NCI-H1436 treated with DMSO at 0.1 percent for 48 hours (cell line): ENCODE measurements around the gene HNRNPL.
"Not testable (repeated sequence)": the region's sequence is repeated elsewhere in the genome, so short reads cannot be mapped to it uniquely, and the experiment has no call there.

ENCODE experiments used
- DNase-seq: peaks from one replicate; lab custom pipeline; 2025; lab: John Stamatoyannopoulos, UW

HNRNPL gene

DNA sequence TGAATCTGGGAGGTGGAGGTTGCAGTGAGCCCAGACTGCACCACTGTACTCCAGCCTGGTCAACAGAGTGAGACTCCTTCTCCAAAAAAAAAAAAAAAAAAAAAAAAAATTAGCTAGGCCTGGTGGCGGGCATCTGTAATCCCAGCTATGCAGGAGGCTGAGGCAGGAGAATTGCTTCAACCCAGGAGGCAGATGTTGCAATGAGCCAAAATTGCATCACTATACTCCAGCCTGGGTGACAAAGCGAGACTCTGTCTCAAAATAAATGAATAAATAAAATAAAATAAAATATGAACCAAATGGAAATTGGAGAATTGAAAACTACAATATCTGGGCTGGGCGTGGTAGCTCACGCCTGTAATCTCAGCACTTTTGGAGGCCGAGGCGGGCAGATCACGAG lies 20.6 kb downstream of the HNRNPL start:
- not testable (repeated sequence) for DNase-seq

DNA sequence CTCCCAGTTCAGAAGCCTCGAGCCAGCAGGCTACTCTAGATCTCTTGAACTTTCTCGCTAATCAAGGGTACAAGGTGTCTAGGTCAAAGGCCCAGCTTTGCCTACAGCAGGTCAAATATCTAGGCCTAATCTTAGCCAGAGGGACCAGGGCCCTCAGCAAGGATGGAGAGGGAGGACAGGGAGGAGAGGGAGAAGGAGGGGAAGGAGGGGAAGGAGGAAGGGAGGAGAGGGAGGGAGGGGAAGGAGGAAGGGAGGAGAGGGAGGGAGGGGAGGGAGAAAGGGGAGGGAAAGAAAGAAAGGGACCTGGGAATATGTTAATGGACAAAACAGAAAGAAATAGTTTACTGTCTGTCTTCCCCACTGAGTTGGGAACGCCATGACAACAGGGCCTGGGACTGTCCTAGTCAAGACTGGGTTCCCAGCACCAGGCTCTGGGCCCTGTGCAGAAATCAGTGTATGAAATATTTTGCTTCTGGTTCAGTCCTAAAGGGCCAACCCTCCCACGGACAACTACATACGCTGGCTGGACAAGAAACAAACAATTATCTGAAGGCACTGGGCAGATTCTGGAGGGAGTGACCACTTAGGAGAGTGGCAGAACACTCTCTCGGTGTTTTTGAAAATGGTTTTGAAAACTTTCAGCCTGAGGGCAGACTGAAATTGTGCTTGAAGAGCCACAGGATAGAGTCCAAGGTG lies 22.8 kb downstream of the HNRNPL start:
- no peak for DNase-seq

DNA sequence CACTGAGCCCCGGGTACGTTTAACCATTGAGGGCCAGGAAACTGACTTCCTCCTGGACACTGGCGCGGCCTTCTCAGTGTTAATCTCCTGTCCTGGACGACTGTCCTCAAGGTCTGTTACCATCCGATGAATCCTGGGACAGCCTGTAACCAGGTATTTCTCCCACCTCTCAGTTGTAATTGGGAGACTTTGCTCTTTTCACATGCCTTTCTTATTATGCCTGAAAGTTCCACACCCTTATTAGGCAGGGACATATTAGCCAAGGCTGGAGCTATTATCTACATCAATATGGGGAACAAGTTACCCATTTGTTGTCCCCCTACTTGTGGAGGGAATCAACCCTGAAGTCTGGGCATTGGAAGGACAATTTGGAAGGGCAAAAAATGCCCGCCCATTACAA lies 23.9 kb downstream of the HNRNPL start:
- DNase-seq, result not testable (repeated sequence)

DNA sequence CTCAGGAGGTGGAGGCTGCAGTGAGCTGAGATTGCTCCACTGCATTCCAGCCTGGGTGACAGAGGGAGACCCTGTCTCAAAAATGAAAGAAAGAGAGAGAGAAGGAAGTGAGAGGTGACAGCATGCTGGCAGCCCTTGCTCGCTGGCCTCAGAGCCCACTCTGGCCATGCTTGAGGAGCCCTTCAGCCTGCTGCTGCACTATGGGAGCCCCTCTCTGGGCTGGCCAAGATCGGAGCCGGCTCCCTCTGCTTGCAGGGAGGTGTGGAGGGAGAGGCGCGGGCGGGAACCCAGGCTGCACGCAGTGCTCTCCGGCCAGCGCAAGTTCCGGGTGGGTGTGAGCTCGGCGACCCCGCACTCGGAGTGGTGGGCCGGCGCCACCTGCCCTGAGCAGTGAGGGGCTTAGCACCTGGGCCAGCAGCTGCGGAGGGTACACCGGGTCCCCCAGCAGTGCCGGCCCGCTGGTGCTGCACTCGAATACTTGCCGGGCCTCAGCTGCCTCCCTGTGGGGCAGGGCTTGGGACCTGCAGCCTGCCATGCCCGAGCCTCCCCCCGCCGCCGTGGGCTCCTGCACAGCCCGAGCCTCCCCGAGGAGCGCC lies 28.5 kb downstream of the HNRNPL start:
- not testable (repeated sequence) for DNase-seq

DNA sequence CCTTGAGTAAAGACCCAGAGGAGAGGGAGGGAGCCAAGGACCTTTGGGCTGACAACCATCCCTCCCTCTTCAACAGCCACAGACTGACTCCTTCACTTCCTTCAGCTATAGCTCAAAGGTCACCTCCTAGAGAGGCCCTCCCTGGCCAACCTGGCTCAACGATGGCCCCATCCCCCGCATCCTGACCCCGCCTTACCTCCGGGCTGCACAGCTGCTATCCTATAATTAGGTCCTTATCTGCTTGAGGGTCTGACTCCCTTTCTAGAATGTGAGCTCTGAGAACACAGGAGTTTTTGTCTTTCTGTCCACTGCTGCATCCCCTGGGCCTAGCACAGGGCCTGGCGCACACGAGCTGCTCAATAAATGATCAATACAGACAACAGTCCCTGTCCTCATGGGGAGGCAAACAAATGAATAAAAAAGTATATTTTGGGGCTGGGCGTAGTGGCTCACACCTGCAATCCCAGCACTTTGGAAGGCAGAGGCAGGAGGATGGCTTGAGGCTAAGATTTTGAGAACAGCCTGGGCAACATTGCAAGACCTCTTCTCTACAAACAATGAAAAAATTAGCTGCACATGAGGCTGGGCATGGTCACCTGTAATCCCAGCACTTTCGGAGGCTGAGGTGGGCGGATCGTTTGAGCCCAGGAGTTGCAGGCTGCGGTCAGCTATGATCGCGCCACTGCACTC lies 30.4 kb downstream of the HNRNPL start:
- DNase-seq, result no peak

DNA sequence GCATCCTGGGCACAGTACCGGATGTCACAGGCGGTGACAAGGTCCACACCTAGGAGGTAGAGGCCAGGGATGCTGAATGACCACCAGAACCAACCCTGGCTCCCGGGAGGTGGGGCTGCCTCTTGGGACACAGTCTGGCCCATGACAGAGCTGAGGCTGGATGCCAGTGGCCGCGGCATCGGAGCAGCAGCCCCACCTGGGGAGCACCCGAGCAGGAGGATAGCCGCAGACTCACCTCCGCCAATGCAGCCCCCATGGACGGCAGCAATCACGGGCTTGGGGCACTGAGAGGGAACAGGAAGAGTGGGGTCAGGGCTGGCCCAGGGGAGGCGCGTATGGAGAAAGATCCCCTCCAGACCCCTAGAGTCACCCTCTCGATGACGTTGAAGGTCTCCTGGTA lies 32.7 kb downstream of the HNRNPL start:
- no peak for DNase-seq

DNA sequence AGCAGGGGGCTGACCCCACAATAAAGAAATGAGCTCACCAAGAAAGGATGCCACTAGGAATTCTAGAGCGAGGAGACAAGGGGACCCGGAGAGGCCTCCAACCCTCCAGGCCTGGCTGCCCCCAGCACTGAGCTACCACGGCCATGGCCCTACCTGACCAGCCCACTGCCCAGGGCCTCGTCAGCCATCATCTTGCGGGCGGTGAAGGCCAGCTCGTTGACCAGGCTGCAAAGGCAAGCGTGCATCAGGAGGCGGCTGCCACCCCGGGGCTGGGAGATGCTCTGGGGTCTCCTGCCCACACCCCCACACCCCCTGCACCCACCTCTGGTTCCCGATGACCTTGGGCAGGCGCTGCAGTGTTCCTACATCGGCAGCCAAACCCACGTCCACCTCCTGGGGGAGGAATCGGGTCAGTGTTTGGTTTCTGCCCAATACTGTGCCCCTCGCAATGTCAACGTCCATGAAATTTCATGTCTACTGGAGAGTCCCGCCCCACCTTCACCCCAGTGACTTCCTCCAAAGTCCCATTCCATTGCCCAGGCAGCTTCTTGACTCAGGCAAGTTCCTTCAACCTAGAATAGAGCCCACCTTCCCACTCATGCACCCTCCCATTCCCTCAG lies 33.5 kb downstream of the HNRNPL start:
- DNase-seq, result no peak

DNA sequence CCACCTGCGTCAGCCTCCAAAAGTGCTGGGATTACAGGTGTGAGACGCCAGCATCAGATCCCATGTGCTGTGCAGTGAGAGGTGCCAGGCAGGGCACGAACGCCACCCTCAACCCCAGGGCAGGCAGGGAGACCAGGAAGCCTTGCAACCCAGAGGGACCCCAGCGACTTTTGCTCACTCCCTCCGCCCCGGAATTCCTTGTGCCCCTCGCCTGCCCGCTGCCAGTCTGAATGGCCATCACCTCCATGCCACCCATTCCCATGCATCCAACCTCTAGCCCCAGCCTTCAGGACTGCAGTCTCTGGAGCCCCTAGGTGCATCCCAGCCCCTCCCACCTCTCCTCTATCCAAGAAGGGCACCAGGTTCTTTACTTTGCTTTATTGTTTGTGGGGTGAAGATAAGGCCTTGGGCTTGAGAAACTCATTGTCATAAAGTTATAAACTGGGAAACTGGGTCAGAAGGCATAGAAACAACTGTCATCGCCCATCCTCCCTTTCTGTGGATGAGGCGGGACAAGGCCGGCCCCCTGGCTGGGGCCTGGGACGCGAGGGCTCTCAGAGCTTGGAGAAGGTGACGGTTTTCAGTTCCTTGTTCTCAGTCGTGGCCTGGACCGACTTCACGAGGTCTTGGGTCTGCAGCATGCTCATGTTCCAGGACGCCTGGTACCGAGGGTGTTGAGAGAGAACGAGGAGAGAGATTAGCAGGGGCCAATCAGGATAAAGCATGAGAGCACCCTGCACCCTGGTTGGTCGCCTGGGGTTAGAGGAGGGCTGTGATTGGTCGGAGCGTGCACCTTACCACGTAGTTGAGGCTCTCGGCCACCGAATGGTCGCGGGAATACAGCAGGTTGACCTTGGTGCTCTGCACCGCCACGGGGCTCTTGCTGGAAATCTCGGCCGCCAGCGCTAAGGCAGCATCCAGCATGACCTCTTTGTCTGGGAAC lies 34.5 kb downstream of the HNRNPL start:
- DNase-seq, result no peak

DNA sequence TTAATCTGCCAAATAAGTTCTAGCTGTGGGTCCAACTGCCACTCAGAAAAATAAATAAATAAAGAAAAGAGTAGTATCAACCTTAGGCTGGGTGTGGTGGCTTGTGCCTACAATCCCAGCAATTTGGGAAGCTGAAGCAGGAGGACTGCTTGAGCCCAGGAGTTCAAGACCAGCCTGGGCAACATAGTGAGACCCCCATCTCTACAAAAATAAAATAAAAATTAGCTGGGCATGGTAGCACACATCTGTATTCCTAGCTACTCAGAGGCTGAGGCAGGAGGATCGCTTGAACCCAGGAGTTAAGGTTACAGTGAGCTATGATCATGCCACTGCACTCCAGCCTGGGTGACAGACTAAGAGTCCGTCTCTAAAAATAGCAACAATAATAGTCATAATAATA lies 35.9 kb downstream of the HNRNPL start:
- not testable (repeated sequence) for DNase-seq

DNA sequence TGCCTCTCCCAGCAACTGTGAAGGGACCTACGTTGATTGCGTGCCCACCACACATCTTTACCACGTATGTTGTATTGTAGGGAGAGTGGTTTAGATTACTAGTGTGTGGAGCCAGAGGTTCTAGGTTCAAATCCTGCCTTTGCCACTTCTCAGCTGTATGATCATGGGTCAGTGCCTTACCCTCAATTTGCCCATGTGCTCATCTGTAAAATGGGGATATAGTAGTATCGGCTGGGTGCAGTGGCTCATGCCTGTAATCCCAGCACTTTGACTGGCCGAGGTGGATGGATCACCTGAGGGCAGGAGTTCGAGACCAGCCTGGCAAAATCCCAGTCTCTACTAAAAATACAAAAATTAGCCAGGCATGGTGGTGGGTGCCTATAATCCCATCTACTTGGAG lies 36.5 kb downstream of the HNRNPL start:
- DNase-seq, result no peak

DNA sequence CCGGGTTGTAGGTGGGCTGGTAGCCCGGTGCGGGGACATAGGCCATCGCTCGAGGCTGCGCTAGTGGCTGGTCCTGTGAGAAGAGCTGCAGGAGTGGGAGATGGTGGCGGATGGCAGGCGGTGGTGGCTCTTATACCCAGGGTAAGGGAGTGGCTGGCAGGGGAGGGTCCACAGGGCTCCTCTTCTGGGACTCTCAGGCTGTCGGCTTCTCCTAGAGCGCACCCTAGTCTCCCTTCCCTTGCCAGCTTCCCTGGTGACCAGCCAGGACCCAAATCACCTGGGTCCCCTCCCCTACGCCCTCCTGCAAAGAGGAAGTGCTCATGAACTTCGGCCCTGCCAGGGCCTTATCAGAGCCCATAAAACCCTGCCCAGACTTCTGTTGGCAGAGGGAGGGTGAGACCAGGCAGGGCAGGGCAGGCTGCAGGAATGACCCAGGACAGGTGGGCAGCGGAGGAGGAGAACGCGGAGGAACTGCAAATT lies 36.9 kb downstream of the HNRNPL start, which contains the start of gene LGALS4:
LGALS4 (minus strand) TSS at position 105 of the 480 bp plus-strand sequence; CDS start at position 46, 59 bp downstream.
- no peak for DNase-seq

DNA sequence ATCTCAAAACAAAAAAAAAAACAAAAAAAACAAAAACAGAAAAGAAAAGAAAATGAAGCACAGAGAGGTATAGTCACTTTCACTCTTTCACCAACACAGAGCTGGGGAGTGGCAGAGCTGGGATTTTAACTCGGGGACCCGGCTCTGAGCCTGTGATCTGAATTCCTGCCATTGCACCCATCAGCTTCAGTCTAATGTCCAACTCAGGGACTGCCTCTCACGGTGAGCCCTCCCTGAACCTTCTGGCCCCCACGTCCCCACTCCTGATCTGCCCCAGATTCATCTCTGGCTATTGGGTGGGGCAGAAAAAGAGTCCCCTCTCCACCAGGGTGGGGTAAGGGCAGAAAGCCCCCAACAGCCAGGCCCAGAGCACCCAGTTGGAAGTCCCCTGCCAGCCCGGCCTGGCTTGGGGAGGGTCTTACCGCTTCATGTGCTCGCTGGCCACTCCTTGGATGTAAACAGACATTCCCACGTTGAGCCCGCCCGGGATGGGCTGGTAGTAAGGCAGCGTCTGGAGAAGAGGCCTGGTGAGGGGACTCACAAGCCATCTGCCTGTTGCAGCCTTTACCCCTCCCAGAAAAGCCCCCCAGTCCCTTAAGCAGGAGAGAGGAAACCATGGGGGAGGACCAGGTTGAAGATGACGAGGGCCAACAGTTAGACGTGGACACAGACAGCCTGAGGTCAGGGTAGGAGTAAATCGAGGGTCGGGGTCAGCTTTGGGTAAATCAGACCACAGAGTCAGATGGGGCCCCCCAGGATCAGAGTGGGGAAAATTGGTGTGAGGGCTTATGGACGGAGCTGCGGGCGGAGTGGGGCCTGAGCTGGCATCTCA lies 37.6 kb downstream of the HNRNPL start:
- no peak for DNase-seq

DNA sequence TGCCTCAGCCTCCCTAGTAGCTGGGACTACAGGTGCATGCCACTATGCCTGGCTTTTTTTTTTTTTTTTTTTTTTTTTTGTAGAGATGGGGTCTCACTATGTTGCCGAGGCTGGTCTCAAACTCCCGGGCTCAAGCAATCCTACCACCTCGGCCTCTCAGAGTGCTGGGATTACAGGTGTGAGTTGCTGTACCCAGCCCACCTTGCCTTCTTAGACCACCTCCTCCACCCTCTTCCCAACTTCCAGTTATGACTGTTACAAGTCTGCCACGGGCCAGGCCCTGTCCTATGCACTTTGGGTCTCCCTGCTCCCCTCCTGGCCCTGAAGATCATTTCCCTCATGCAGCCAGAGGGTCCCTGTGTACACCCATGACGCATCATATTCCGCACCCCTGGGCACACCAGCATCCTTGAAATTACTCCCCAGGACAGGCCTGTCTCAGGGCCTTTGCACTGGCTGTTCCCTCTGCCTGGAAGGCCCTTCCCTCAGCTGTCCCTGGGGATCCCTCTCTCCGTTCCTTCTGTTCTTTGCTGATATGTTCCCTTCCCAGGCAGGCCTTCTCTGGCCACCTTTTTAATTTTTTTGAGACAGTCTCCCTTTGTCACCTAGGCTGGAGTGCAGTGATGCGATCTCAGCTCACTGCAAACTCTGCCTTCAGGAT lies 40.1 kb downstream of the HNRNPL start:
- DNase-seq, result no peak

DNA sequence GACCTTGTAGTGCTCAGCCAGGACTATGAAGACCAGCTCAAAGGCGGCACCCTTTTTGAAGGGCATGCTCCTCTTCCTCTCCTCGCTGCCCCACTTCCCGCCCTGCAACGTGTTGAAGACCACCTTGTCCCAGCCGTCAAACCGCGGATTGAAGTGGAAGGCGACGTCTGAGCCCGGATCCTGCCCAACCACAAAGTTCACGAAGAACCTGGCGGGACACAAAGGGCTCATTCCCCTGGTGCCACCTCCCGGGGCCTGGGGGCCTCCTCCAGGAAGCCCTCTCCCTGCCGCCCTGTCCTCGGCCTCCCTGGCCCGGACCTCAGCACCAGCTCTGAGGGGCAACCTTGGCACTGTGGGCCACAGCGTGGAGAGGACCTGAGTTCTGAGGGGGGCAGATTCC lies 41.0 kb downstream of the HNRNPL start:
- no peak for DNase-seq

DNA sequence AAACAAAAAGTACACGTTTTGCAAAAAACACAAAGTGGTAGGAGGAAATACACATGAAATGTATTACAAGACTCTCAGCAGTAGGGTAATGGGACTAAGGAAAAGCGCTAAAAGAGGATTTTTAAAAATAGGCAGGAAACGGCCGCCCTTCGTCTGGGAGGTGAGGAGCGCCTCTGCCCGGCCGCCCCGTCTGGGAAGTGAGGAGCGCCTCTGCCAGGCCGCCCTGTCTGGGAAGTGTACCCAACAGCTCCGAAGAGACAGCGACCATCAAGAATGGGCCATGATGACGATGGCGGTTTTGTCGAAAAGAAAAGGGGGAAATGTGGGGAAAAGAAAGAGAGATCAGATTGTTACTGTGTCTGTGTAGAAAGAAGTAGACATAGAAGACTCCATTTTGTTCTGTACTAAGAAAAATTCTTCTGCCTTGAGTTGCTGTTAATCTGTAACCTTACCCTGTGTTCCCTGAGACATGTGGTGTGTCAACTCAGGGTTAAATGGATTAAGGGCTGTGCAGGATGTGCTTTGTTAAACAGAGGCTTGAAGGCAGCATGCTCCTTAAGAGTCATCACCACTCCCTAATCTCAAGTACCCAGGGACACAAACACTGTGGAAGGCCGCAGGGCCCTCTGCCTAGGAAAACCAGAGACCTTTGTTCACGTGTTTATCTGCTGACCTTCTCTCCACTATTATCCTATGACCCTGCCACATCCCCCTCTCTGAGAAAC lies 42.2 kb downstream of the HNRNPL start:
- DNase-seq, result not testable (repeated sequence)

DNA sequence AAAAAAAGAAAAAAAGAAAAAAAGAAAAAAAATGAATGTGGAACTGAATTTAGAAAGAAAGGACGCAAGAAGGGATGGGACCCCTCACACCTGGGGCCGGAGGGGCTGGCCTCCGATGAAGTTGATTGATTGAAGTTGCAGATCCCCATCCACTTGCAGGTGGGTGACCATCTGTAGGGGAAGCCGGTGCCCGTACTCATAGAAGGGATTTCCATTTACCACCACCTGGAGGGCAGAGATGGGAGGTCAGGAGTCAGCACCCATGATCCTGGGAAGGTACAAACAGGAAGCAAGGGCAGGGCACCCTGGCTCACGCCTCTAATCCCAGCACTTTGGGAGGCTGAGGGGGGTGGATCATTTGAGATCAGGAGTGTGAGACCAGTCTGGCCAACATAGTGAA lies 43.4 kb downstream of the HNRNPL start:
- no peak for DNase-seq

DNA sequence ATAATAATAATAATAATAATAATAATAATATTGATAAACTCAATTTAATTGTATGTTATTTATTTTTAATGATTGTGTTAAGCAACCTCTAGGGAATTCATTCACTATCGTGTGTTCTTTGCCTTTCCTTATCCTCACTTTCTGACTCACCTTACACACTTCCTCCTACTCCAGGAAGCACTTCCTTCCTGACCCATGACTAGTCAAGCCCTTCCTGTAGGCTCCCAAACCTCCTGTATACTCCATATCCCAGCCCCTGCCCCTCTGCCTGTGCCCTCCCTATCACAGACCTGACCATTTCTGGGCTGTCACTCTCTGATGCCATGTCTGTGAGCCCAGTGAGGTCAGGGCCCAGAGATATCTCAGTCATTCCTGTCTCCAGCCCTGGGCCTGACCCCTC lies 44.6 kb downstream of the HNRNPL start:
- no peak for DNase-seq

DNA sequence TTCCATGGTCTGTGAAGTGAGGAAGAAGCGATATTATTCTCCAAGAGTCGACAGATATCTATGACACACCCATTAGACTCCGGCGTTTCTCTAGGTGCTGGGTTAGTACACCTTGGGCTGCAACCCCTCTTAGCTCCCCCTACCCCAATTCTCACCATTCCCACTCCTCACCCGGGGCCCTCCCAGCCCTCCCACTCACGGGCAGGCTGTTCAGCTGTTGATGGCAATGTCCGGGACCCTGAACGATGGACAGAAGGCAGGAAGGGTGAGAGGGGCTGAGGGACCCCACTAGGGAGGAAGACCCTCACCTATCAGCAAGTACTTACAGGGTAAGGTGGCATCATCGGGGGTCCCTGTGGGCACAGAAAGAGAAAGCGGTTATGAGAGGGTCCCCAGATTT lies 46.2 kb downstream of the HNRNPL start:
- DNase-seq, result no peak

DNA sequence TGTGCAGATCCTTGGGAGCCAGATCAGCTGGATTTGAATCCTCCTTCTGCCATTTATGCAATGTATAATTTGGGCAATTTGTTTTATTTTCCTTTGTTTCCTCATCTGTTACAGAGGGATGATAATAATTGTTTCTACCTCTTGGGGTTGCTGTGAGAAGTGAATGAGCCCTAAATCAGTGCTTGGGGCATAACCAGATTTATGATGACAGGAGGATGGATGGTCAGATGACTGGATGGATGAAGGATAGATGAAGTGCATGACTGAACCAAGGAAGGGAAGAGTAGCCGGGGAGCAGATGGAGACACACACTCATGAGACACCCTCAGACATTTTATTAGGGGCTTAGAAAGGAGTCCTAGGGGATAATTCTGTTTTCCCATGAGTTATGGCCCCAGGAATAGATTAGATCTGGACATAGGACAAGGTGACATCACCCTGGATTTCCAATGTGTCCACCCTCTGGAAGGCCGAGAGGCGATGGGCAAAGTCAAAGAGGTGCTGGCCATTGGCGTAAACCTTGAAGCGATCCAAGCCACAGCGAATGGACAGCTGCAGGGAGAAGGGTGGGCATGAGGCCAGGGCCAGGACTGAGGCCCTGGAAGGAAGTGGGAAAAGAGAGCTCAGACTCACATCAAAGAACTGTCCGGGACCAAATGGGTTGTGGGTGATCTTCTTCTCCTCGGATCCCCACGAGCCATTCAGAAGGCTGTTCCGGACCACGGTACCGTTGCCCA lies 48.3 kb downstream of the HNRNPL start:
- no peak for DNase-seq
